ENCODE data around the gene SH3BP2. TPM values are rescaled to one million over a fixed set of nuclear protein-coding genes. Genes with fewer than 3 reads are reported as not detected.

Gene SH3BP2
- total and polyA plus RNA-seq, 10 of the 15 experiments (the other 5 are each of a cell fraction or from before 2014, with no cell fraction given) = 1.1 to 61.8 (median 23.9) TPM

- TF ChIP-seq E4F1 (IDR thresholded peaks at IDR 0.05; ENCODE audit: borderline replicate concordance, partially characterized antibody) (no peak), ZSCAN29 (IDR thresholded peaks at IDR 0.05) (no peak), TARDBP (IDR thresholded peaks at IDR 0.05; ENCODE audit: borderline replicate concordance) (peak; percentile 91), RELA (IDR thresholded peaks at IDR 0.05; ENCODE audit: borderline replicate concordance, partially characterized antibody) (peak; percentile 100), LARP7 (IDR thresholded peaks at IDR 0.05) (peak; percentile 53; the same call in 1 of the 2 replicates), TBL1XR1 (IDR thresholded peaks at IDR 0.05; ENCODE audit: low read depth, low read length) (peak; percentile 99), ELK1 (IDR thresholded peaks at IDR 0.05; ENCODE audit: low read depth, low read length) (peak; percentile 58; the same call in 1 of the 2 replicates), SP1 (IDR thresholded peaks at IDR 0.05; ENCODE audit: low read depth, low read length) (peak; percentile 74), BCL3 (IDR thresholded peaks at IDR 0.05; ENCODE audit: borderline replicate concordance, insufficient read depth, low read depth, low read length, poor library complexity, severe bottlenecking) (peak; percentile 96), STAT3 (IDR thresholded peaks at IDR 0.05; ENCODE audit: low read depth, low read length) (peak; percentile 90)
- TF ChIP-seq, protein P1, sequence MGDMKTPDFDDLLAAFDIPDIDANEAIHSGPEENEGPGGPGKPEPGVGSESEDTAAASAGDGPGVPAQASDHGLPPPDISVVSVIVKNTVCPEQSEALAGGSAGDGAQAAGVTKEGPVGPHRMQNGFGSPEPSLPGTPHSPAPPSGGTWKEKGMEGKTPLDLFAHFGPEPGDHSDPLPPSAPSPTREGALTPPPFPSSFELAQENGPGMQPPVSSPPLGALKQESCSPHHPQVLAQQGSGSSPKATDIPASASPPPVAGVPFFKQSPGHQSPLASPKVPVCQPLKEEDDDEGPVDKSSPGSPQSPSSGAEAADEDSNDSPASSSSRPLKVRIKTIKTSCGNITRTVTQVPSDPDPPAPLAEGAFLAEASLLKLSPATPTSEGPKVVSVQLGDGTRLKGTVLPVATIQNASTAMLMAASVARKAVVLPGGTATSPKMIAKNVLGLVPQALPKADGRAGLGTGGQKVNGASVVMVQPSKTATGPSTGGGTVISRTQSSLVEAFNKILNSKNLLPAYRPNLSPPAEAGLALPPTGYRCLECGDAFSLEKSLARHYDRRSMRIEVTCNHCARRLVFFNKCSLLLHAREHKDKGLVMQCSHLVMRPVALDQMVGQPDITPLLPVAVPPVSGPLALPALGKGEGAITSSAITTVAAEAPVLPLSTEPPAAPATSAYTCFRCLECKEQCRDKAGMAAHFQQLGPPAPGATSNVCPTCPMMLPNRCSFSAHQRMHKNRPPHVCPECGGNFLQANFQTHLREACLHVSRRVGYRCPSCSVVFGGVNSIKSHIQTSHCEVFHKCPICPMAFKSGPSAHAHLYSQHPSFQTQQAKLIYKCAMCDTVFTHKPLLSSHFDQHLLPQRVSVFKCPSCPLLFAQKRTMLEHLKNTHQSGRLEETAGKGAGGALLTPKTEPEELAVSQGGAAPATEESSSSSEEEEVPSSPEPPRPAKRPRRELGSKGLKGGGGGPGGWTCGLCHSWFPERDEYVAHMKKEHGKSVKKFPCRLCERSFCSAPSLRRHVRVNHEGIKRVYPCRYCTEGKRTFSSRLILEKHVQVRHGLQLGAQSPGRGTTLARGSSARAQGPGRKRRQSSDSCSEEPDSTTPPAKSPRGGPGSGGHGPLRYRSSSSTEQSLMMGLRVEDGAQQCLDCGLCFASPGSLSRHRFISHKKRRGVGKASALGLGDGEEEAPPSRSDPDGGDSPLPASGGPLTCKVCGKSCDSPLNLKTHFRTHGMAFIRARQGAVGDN (IDR thresholded peaks at IDR 0.05) = peak; percentile 99
- TF ChIP-seq, protein P2, sequence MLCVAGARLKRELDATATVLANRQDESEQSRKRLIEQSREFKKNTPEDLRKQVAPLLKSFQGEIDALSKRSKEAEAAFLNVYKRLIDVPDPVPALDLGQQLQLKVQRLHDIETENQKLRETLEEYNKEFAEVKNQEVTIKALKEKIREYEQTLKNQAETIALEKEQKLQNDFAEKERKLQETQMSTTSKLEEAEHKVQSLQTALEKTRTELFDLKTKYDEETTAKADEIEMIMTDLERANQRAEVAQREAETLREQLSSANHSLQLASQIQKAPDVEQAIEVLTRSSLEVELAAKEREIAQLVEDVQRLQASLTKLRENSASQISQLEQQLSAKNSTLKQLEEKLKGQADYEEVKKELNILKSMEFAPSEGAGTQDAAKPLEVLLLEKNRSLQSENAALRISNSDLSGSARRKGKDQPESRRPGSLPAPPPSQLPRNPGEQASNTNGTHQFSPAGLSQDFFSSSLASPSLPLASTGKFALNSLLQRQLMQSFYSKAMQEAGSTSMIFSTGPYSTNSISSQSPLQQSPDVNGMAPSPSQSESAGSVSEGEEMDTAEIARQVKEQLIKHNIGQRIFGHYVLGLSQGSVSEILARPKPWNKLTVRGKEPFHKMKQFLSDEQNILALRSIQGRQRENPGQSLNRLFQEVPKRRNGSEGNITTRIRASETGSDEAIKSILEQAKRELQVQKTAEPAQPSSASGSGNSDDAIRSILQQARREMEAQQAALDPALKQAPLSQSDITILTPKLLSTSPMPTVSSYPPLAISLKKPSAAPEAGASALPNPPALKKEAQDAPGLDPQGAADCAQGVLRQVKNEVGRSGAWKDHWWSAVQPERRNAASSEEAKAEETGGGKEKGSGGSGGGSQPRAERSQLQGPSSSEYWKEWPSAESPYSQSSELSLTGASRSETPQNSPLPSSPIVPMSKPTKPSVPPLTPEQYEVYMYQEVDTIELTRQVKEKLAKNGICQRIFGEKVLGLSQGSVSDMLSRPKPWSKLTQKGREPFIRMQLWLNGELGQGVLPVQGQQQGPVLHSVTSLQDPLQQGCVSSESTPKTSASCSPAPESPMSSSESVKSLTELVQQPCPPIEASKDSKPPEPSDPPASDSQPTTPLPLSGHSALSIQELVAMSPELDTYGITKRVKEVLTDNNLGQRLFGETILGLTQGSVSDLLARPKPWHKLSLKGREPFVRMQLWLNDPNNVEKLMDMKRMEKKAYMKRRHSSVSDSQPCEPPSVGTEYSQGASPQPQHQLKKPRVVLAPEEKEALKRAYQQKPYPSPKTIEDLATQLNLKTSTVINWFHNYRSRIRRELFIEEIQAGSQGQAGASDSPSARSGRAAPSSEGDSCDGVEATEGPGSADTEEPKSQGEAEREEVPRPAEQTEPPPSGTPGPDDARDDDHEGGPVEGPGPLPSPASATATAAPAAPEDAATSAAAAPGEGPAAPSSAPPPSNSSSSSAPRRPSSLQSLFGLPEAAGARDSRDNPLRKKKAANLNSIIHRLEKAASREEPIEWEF (IDR thresholded peaks at IDR 0.05; ENCODE audit: insufficient replicate concordance, low read depth, low read length) = no peak
These were observed 46.7 kb upstream of the SH3BP2 start (continued) for GRCh38 chr4:2745981-2746806.
